Measurements from ENCODE around the gene SETD4.
A peak's percentile ranks its signal among the peaks of the same experiment; 100 is the strongest.

Gene SETD4, protein sequence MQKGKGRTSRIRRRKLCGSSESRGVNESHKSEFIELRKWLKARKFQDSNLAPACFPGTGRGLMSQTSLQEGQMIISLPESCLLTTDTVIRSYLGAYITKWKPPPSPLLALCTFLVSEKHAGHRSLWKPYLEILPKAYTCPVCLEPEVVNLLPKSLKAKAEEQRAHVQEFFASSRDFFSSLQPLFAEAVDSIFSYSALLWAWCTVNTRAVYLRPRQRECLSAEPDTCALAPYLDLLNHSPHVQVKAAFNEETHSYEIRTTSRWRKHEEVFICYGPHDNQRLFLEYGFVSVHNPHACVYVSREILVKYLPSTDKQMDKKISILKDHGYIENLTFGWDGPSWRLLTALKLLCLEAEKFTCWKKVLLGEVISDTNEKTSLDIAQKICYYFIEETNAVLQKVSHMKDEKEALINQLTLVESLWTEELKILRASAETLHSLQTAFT

DNA sequence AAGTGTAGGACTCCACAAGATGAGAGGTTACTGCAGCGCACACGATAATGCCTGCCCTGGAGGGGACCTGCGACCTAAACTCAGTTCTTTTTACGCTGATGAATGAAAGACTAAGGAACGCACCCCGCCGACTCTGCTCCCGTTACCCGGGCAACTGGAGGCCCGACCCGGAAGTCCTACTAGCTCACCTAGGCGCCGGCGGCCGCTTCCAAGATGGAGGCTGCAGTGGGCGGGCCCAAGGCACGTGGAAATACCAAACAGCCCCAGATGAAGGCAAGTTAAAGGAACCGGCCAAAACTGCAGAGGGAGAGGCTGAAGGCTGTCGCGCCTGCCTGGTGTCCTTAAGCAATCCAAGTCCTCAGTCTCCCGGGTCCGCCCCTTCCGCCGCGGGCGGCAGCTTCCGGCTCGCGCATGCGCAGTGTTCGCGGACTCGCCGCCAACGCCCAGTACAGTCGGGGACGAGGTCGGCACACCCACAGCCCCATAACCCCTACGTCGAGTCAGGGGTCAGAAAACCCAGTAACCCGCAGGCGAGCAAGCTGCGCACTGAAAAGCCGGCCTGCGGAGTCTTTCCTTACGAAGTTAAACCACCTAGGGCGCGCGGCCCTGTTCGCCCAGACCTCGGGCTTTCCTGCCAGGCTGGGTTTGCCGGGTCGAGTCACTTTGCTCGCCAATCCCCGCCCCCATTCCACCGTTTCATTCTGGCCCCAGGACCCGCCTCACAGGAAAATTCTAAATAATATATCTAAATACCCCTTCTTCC is at the start of gene SETD4:
Gene SETD4 (minus strand): TSS at position 368 of the 763 bp plus-strand sequence. CDS start 1,638 bp downstream, outside the sequence.
- in situ Hi-C loops (cut with MboI; ENCODE audit: low sequenced_read_pairs, unreplicated experiment), result no loop called here

DNA sequence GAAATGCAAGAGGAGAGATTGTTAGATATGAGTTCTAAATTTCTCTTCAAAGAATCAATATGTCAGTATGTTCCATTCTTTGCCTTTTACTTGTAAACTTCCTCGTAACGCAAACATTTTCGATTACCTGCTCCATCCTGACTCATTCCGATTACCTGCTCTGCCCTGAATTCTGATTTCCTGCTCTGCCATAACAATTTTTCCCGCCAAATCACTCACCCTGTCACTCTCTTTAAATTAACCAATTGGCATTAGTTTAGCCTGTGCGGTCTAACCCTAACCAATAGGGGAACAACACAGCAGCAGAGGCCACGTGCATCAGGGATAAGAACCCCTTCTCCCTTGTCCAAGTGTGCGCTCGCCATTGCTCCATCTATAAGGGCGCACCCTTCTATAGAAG is 49.5 kb upstream of the SETD4 start:
- TF ChIP-seq, protein P1, sequence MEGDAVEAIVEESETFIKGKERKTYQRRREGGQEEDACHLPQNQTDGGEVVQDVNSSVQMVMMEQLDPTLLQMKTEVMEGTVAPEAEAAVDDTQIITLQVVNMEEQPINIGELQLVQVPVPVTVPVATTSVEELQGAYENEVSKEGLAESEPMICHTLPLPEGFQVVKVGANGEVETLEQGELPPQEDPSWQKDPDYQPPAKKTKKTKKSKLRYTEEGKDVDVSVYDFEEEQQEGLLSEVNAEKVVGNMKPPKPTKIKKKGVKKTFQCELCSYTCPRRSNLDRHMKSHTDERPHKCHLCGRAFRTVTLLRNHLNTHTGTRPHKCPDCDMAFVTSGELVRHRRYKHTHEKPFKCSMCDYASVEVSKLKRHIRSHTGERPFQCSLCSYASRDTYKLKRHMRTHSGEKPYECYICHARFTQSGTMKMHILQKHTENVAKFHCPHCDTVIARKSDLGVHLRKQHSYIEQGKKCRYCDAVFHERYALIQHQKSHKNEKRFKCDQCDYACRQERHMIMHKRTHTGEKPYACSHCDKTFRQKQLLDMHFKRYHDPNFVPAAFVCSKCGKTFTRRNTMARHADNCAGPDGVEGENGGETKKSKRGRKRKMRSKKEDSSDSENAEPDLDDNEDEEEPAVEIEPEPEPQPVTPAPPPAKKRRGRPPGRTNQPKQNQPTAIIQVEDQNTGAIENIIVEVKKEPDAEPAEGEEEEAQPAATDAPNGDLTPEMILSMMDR (IDR thresholded peaks at IDR 0.05; ENCODE audit: borderline replicate concordance, control extremely low read depth, extremely low read depth, insufficient read depth, missing control alignments), result no peak
- in situ Hi-C loops (cut with MboI; ENCODE audit: low sequenced_read_pairs, unreplicated experiment), result no loop called here
- DNase-seq (ENCODE audit: low spot score), result no peak

More for the DNA sequence above, at the start of gene SETD4:
- TF ChIP-seq, protein P1 (IDR thresholded peaks at IDR 0.05; ENCODE audit: borderline replicate concordance, control extremely low read depth, extremely low read depth, insufficient read depth, missing control alignments), result no peak
- DNase-seq (ENCODE audit: low spot score), result peak; percentile 98

- in situ Hi-C loops (cut with MboI; ENCODE audit: low sequenced_read_pairs, unreplicated experiment), result no loop called here
- DNase-seq (ENCODE audit: low spot score), result no peak
- TF ChIP-seq, protein P1 (IDR thresholded peaks at IDR 0.05; ENCODE audit: borderline replicate concordance, control extremely low read depth, extremely low read depth, insufficient read depth, missing control alignments), result no peak
Observed at GRCh38 chr21:36105327-36105842, 45.1 kb upstream of the SETD4 start.

DNA sequence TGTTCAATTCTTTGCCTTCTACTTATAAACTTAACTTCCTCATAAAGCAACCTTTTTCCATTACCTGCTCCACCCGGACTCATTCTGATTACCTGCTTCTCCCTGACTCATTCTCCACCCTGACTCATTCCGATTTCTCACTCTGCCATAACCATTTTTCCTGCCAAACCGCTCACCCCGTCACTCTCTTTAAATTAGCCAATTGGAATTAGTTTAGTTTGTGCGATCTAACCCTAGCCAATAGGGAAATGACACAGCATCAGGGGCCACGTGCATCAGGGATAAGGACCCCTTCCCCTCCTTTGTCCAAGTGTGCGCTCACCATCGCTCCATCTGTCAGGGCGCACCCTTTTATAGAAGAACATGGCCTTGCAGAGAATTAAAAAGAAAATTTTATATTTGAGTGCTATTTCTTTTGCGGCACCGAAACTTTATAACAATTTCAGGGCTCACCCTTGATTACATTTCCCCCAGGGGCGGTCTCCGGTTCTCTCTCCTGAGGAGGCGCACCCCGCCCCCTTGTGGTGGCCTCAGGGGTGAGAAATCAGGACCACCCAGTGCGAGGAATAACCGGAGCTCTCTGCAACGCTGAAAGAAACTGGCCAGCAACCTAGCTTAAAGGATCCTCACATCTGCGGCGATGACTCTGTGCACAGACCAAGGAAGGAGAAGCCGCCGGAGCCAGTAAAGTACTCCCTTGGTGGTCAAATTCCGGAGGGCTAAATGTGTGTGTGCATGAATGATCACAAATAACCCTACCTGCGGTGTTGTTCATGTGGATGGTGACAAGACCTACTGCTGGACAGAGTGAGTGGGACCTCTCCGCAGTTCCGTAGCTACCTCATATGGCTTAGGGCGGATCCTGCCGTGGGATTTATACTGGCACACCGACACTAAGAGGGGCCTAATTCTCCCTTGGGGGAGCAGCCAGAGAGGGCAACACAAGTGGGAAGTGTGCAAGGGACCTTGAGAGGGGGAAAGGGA is 44.3 kb upstream of the SETD4 start:
- TF ChIP-seq, protein P1 (IDR thresholded peaks at IDR 0.05; ENCODE audit: borderline replicate concordance, control extremely low read depth, extremely low read depth, insufficient read depth, missing control alignments), result peak; percentile 19
- in situ Hi-C loops (cut with MboI; ENCODE audit: low sequenced_read_pairs, unreplicated experiment), result no loop called here
- DNase-seq (ENCODE audit: low spot score), result no peak

DNA sequence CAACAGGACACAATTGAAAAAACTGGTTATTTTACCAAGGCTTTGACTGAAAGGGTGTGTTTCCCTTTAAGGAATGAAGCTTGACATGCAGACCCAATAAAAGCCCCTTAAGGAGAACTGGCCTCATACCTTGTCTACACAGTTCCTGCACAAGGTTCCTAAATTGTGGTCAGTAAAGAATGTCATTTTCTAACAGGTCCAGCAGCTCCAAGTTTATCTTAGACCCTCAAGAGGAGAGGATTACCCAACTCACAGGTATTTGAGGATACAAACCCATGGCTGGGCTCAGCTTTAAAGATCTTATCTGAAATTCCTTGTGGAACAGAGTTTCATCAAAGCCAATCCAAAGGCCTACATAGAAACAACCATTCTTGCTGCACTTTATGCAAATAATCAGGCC is 43.1 kb upstream of the SETD4 start:
- TF ChIP-seq, protein P1 (IDR thresholded peaks at IDR 0.05; ENCODE audit: borderline replicate concordance, control extremely low read depth, extremely low read depth, insufficient read depth, missing control alignments), result no peak
- in situ Hi-C loops (cut with MboI; ENCODE audit: low sequenced_read_pairs, unreplicated experiment), result no loop called here
- DNase-seq (ENCODE audit: low spot score), result no peak
